ENCODE results near the gene CFB.
A peak's percentile ranks its signal among the peaks of the same experiment; 100 is the strongest.
"Not testable (repeated sequence)": the region's sequence is repeated elsewhere in the genome, so short reads cannot be mapped to it uniquely, and the experiment has no call there.

The CFB gene

DNA sequence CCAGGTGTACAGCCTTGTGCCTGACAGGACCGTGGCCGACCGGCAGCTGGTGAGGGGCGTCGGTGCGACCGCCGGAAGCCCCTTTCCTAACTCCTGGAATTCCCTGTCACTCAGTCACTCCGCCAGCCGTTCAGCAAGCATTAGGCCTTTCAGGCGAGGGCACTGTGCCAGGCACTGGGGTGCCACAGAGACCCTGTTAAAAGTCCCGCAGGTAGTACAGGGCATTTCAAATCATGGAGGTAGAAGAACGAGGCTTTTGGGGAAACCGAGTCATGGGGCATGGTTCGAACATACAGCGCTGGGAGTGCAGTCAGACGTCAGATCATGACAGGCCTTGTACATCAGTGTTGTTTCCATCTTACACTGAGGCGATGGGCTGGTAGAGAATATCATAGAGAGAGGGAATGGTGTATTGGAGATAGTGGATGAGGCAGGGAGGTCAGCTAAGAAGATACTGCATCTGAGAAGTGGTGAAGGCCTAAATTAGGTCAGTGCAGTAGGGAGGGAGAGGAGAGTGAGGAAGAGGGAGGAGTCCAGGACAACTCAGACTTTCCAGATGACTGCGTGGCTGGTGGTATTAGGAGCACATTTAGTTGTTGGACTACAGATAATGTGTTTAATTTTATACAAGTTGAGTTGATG, 26.9 kb downstream of the CFB start:
- peak overlapping the region; percentile 99 for H3K27ac ChIP-seq (replicated peaks; ENCODE audit: low read length)
- H3K79me1 ChIP-seq (ENCODE audit: low read depth, low read length): peaks cover 7% of the 10 kb centered on the region
- H3K14ac ChIP-seq (ENCODE audit: low read length): no peak overlapping the region
- peak overlapping the region; percentile 90 for H3K9ac ChIP-seq (ENCODE audit: low read depth, low read length, poor library complexity)
- peaks cover 19 to 44% of the 10 kb centered on the region in 2 donors for H3K36me3 ChIP-seq (replicated peaks in 1 of 2; ENCODE audit: control insufficient read depth in 2 of 2, insufficient read depth in 2 of 2, low read length in 2 of 2)
- peak overlapping the region; percentile 24 for H3K4ac ChIP-seq (ENCODE audit: low read length)
- H3K9me3 ChIP-seq (replicated peaks in 1 of 2; ENCODE audit: control insufficient read depth in 2 of 2, insufficient read depth in 1 of 2, low read depth in 1 of 2, low read length in 2 of 2): no peaks in the 10 kb centered on the region
- H2AK5ac ChIP-seq (ENCODE audit: low read depth, low read length): peak overlapping the region; percentile 8
- peak overlapping the region; percentile 89 for H3K4me2 ChIP-seq (ENCODE audit: insufficient read depth, low read length, poor library complexity, severe bottlenecking)
- peak overlapping the region; percentile 98 for H3K23ac ChIP-seq (ENCODE audit: low read depth, low read length, poor library complexity)
- no peak overlapping the region for H4K91ac ChIP-seq (ENCODE audit: low read depth, low read length, poor library complexity)
- H2BK12ac ChIP-seq (ENCODE audit: low read length): peak overlapping the region; percentile 73
- no peak for DNase-seq (ENCODE audit: low spot score)
- peak overlapping the region; percentile 10 for H2BK15ac ChIP-seq (ENCODE audit: low read length)
- H2BK120ac ChIP-seq (ENCODE audit: low read depth, low read length): peak overlapping the region; percentile 4
- H3K18ac ChIP-seq (ENCODE audit: low read length): peak overlapping the region; percentile 97
- H4K8ac ChIP-seq (ENCODE audit: low read depth, low read length): peak overlapping the region; percentile 70
- no CpG with 5 or more reads among the region's 19 CpGs for WGBS, 2 donors (ENCODE audit: extremely low coverage in 2 of 2, insufficient read length in 2 of 2, insufficient replicate concordance in 1 of 2)
- H3K4me3 ChIP-seq (ENCODE audit: low read length in 2 of 2): peak overlapping the region; percentile 78 to 89
- H3K4me1 ChIP-seq (ENCODE audit: control insufficient read depth in 2 of 2, insufficient read depth in 1 of 2, low read depth in 1 of 2, low read length in 2 of 2): peaks cover 11 to 13% of the 10 kb centered on the region in 2 donors
- H2AFZ ChIP-seq (ENCODE audit: low read length): peak overlapping the region; percentile 87
- peak overlapping the region; percentile 96 for H2BK5ac ChIP-seq (ENCODE audit: low read length)
- no peaks in the 10 kb centered on the region for H3K27me3 ChIP-seq (ENCODE audit: control insufficient read depth in 3 of 3, insufficient read depth in 3 of 3, low read depth in 1 of 3, low read length in 3 of 3)

- H4K8ac ChIP-seq (ENCODE audit: low read depth, low read length); H3K79me1 ChIP-seq (ENCODE audit: low read depth, low read length); H3K18ac ChIP-seq (ENCODE audit: low read length); DNase-seq (ENCODE audit: low spot score); H3K9me3 ChIP-seq (replicated peaks in 1 of 2; ENCODE audit: control insufficient read depth in 2 of 2, insufficient read depth in 1 of 2, low read depth in 1 of 2, low read length in 2 of 2); H2AK5ac ChIP-seq (ENCODE audit: low read depth, low read length); H3K4me3 ChIP-seq (ENCODE audit: low read length in 2 of 2); H3K4ac ChIP-seq (ENCODE audit: low read length); H3K4me2 ChIP-seq (ENCODE audit: insufficient read depth, low read length, poor library complexity, severe bottlenecking); H3K27me3 ChIP-seq (ENCODE audit: control insufficient read depth in 3 of 3, insufficient read depth in 3 of 3, low read depth in 1 of 3, low read length in 3 of 3); H2AFZ ChIP-seq (ENCODE audit: low read length); H2BK12ac ChIP-seq (ENCODE audit: low read length); H2BK15ac ChIP-seq (ENCODE audit: low read length); H3K14ac ChIP-seq (ENCODE audit: low read length); H3K27ac ChIP-seq (replicated peaks; ENCODE audit: low read length); H2BK120ac ChIP-seq (ENCODE audit: low read depth, low read length); H3K9ac ChIP-seq (ENCODE audit: low read depth, low read length, poor library complexity); H4K91ac ChIP-seq (ENCODE audit: low read depth, low read length, poor library complexity); H3K23ac ChIP-seq (ENCODE audit: low read depth, low read length, poor library complexity); H2BK5ac ChIP-seq (ENCODE audit: low read length): not testable (repeated sequence)
- Histone ChIP-seq H3K36me3 (replicated peaks in 1 of 2; ENCODE audit: control insufficient read depth in 2 of 2, insufficient read depth in 2 of 2, low read length in 2 of 2) (peaks cover 10 to 24% of the 10 kb centered on the region in 2 donors), H3K4me1 (ENCODE audit: control insufficient read depth in 2 of 2, insufficient read depth in 1 of 2, low read depth in 1 of 2, low read length in 2 of 2) (peaks cover 11% of the 10 kb centered on the region in 2 donors)
- WGBS, 2 donors (ENCODE audit: extremely low coverage in 2 of 2, insufficient read length in 2 of 2, insufficient replicate concordance in 1 of 2): no CpG with 5 or more reads among the region's 30 CpGs
These were observed 30.2 kb downstream of the CFB start for GRCh38 chr6:31976065-31976464.

DNA sequence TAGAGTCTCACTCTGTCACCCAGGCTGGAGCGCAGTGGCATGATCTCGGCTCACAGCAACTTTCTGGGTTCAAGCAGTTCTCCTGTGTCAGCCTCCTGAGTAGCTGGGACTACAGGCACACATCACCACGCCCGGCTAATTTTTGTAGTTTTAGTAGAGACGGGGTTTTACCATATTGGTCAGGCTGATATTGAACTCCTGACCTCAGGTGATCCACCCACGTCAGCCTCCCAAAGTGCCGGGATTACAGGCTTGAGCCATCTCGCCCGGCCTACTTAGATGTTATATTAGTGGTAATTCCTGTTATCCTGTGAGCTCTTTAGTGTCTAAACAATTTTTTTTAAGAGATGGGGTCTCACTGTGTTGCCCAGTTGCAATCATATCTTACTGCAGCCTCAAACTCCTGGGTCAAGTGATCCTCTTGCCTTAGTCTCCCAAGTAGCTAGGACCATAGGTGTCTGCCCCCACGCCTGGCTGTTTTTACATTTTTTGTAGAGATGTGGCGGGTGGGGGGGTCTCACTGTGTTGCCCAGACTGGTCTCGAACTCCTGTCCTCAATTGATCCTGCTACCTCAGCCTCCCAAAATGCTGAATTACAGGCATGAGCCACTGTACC, 32.0 kb downstream of the CFB start:
- WGBS, 2 donors (ENCODE audit: extremely low coverage in 2 of 2, insufficient read length in 2 of 2, insufficient replicate concordance in 1 of 2): no CpG with 5 or more reads among the region's 12 CpGs
- Histone ChIP-seq H2AFZ (ENCODE audit: low read length) (no peak overlapping the region), H3K9me3 (replicated peaks in 1 of 2; ENCODE audit: control insufficient read depth in 2 of 2, insufficient read depth in 1 of 2, low read depth in 1 of 2, low read length in 2 of 2) (no peaks in the 10 kb centered on the region), H3K27me3 (ENCODE audit: control insufficient read depth in 3 of 3, insufficient read depth in 3 of 3, low read depth in 1 of 3, low read length in 3 of 3) (no peaks in the 10 kb centered on the region), H3K4me3 (ENCODE audit: low read length in 2 of 2) (no peak overlapping the region), H3K4me2 (ENCODE audit: insufficient read depth, low read length, poor library complexity, severe bottlenecking) (no peak overlapping the region), H3K27ac (replicated peaks; ENCODE audit: low read length) (no peak overlapping the region), H4K8ac (ENCODE audit: low read depth, low read length) (no peak overlapping the region), H3K36me3 (replicated peaks in 1 of 2; ENCODE audit: control insufficient read depth in 2 of 2, insufficient read depth in 2 of 2, low read length in 2 of 2) (peaks cover 8 to 24% of the 10 kb centered on the region in 2 donors), H2BK5ac (ENCODE audit: low read length) (no peak overlapping the region), H3K14ac (ENCODE audit: low read length) (no peak overlapping the region), H3K18ac (ENCODE audit: low read length) (no peak overlapping the region), H4K91ac (ENCODE audit: low read depth, low read length, poor library complexity) (no peak overlapping the region), H2BK12ac (ENCODE audit: low read length) (no peak overlapping the region), H2BK120ac (ENCODE audit: low read depth, low read length) (no peak overlapping the region), H3K79me1 (ENCODE audit: low read depth, low read length) (peaks cover 2% of the 10 kb centered on the region), H2AK5ac (ENCODE audit: low read depth, low read length) (no peak overlapping the region), H3K4ac (ENCODE audit: low read length) (no peak overlapping the region), H2BK15ac (ENCODE audit: low read length) (no peak overlapping the region), H3K9ac (ENCODE audit: low read depth, low read length, poor library complexity) (no peak overlapping the region), H3K4me1 (ENCODE audit: control insufficient read depth in 2 of 2, insufficient read depth in 1 of 2, low read depth in 1 of 2, low read length in 2 of 2) (peaks cover 2 to 3% of the 10 kb centered on the region in 2 donors), H3K23ac (ENCODE audit: low read depth, low read length, poor library complexity) (no peak overlapping the region)
- no peak for DNase-seq (ENCODE audit: low spot score)

DNA sequence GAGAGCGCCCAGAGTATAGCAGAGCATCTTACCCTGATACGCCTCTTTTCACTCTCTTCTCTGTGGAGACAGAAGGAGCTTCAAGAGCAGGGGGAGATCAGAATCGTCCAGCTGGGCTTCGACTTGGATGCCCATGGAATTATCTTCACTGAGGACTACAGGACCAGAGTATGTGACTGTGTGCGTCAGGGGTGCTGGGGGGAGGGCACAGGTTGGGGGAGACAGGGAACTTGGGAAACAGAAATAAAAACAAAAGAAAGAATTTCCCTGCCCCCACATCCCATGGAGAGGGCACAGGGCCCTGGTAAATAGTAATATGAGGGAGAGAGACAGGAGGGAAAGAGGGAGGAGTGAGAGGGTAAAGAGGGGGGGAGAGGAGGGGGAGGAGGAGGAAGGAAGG, 32.9 kb downstream of the CFB start:
- no peak overlapping the region for H4K8ac ChIP-seq (ENCODE audit: low read depth, low read length)
- no peak overlapping the region for H3K9ac ChIP-seq (ENCODE audit: low read depth, low read length, poor library complexity)
- no peak overlapping the region for H2AFZ ChIP-seq (ENCODE audit: low read length)
- peaks cover 8 to 22% of the 10 kb centered on the region in 2 donors for H3K36me3 ChIP-seq (replicated peaks in 1 of 2; ENCODE audit: control insufficient read depth in 2 of 2, insufficient read depth in 2 of 2, low read length in 2 of 2)
- H3K14ac ChIP-seq (ENCODE audit: low read length): no peak overlapping the region
- H3K27ac ChIP-seq (replicated peaks; ENCODE audit: low read length): no peak overlapping the region
- H2BK5ac ChIP-seq (ENCODE audit: low read length): no peak overlapping the region
- H3K18ac ChIP-seq (ENCODE audit: low read length): no peak overlapping the region
- no peak overlapping the region for H3K4me2 ChIP-seq (ENCODE audit: insufficient read depth, low read length, poor library complexity, severe bottlenecking)
- no peak overlapping the region for H2AK5ac ChIP-seq (ENCODE audit: low read depth, low read length)
- H3K4ac ChIP-seq (ENCODE audit: low read length): no peak overlapping the region
- no peaks in the 10 kb centered on the region for H3K79me1 ChIP-seq (ENCODE audit: low read depth, low read length)
- H3K9me3 ChIP-seq (replicated peaks in 1 of 2; ENCODE audit: control insufficient read depth in 2 of 2, insufficient read depth in 1 of 2, low read depth in 1 of 2, low read length in 2 of 2): no peaks in the 10 kb centered on the region
- H3K27me3 ChIP-seq (ENCODE audit: control insufficient read depth in 3 of 3, insufficient read depth in 3 of 3, low read depth in 1 of 3, low read length in 3 of 3): no peaks in the 10 kb centered on the region
- no peaks in the 10 kb centered on the region for H3K4me1 ChIP-seq (ENCODE audit: control insufficient read depth in 2 of 2, insufficient read depth in 1 of 2, low read depth in 1 of 2, low read length in 2 of 2)
- no peak for DNase-seq (ENCODE audit: low spot score)
- H3K23ac ChIP-seq (ENCODE audit: low read depth, low read length, poor library complexity): no peak overlapping the region
- no peak overlapping the region for H2BK15ac ChIP-seq (ENCODE audit: low read length)
- no peak overlapping the region for H3K4me3 ChIP-seq (ENCODE audit: low read length in 2 of 2)
- no peak overlapping the region for H2BK120ac ChIP-seq (ENCODE audit: low read depth, low read length)
- H4K91ac ChIP-seq (ENCODE audit: low read depth, low read length, poor library complexity): no peak overlapping the region
- H2BK12ac ChIP-seq (ENCODE audit: low read length): no peak overlapping the region
- WGBS, 2 donors (ENCODE audit: extremely low coverage in 2 of 2, insufficient read length in 2 of 2, insufficient replicate concordance in 1 of 2): no CpG with 5 or more reads among the region's 5 CpGs
